Right atrium auricular region (tissue), 2 donors: ENCODE results near the gene IFITM10. TPM values are rescaled to one million over a fixed set of nuclear protein-coding genes. Genes with fewer than 3 reads are reported as not detected.

Source experiments
- DNase-seq: peaks from one replicate; pipeline ENCODE4 v3.0.0-alpha.2; 2019; ENCODE audit warnings: low spot score
- H3K27ac ChIP-seq, 2 donors: fragments of 200-600 bp; sonication (generic); 1 replicate in 1 of 2; 2 replicates in 1 of 2; pipeline ENCODE4 v1.5.1; 2016 to 2019
- H3K27me3 ChIP-seq, 2 donors: fragments of 200-600 bp; sonication (generic); one replicate each; pipeline versions ENCODE4 v1.5.1 to v1.6.0; 2017 to 2019
- H3K36me3 ChIP-seq: fragments of 200-600 bp; sonication (generic); one replicate; pipeline ENCODE4 v1.5.1; 2016
- H3K4me1 ChIP-seq, 2 donors: fragments of 200-600 bp; sonication (generic); one replicate each; pipeline versions ENCODE4 v1.5.1 to v1.6.0; 2017 to 2019
- H3K4me3 ChIP-seq, 2 donors: fragments of 200-600 bp; sonication (generic); 1 replicate in 1 of 2; 2 replicates in 1 of 2; pipeline ENCODE4 v1.5.1; 2017 to 2019; ENCODE audit warnings: mild to moderate bottlenecking in 1 of 2, moderate library complexity in 1 of 2
- H3K9me3 ChIP-seq, 2 donors: fragments of 200-600 bp; sonication (generic); one replicate each; pipeline ENCODE4 v1.5.1; 2019
- CTCF ChIP-seq, 2 donors: fragments of 200-600 bp; sonication (generic); IDR thresholded peaks; one replicate each; pipeline ENCODE4 v1.5.1; 2019; ENCODE audit warnings: antibody characterized with exemption in 2 of 2
- total RNA-seq, 2 donors: library from RNA; depleted of rRNA; stranded (reverse); fragments of >200 nt; gene quantifications; one replicate each; pipeline ENCODE4 v1.1.0, GENCODE V29; 2016

IFITM10 gene
- total RNA-seq, 2 donors from 2014 or later, result 0.37 to 0.47 TPM

DNA sequence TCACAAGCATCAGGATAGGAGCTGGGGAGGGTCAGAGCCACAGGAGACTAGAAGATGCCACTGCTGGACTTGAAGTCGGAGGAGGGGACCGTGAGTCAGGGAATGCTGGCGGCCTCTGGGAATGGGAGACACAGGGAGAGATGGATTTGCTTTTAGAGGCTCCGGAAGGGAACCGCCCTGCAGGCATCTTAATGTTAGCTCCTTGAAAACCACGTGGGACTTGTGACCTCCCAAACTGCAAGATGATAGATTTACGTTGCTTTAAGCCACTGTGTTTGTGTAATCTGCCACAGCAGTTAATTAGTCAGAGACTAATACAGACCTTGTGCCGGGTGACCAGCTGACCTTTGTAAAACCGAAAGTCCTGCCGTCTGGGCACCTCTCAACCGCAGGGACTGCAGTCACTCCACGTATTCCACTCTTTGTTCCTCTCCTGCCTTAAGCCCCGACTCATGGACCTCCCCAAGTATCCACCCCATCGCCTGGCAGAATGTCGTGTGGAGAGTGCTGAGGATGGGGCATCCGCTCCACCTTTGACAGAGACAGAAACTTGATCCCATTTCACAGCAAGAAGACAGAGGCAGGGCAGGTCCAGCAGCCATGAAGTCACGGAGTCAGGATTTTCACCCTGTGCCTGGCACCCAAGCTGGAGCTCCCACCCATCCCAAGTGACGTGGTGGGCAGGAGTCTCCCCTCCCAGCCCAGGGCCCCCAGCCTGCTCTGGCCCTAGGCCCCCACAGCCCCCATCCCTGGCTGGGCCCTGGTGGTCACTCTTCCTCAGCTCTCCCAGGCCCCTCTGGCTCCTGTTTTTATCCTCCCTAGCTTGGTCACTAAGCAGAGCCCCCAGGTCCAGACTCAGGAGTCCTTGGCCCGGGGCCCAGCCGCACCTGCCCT, 32.7 kb upstream of the IFITM10 start:
- DNase-seq, result no peak
- Histone ChIP-seq H3K36me3 (no peaks in the 10 kb centered on the region), H3K9me3 (no peaks in the 10 kb centered on the region), H3K4me1 (no peaks in the 10 kb centered on the region), H3K4me3 (no peak overlapping the region), H3K27me3 (no peaks in the 10 kb centered on the region), H3K27ac (no peak overlapping the region)
- TF ChIP-seq CTCF (IDR thresholded peaks at IDR 0.05), result no peak

DNA sequence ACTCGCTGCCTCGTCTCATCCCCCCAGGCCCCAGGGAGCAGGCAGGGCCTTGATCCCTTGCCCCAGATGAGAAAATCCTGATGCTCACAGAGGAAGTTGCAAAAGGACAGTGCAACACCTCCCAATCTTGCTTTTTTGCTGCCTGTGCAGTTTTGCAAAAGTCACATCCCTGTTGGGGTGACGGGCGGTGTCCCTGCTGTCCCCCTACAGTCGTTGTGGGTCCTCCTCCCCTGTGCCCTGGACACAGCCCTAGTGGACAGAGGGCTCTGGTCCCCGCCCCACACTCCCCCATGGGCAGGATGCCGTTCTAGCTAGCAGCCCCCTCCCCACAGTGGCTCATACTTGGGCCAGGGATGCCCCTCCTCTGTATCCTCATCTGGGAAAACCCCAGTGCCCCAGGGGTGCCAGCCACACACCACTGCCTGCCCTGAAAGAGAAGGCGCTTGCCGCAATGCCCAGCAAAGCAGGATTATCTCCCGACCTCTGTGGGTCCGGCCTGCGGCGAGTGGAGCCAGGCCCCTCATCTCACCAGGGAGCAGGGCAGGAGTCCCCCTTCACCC, 31.7 kb upstream of the IFITM10 start:
- no peaks in the 10 kb centered on the region for H3K36me3 ChIP-seq
- no peak overlapping the region for H3K27ac ChIP-seq
- H3K9me3 ChIP-seq, result no peaks in the 10 kb centered on the region
- TF ChIP-seq CTCF (IDR thresholded peaks at IDR 0.05), result no peak
- no peak for DNase-seq
- no peak overlapping the region for H3K4me3 ChIP-seq
- no peaks in the 10 kb centered on the region for H3K27me3 ChIP-seq
- H3K4me1 ChIP-seq, result no peaks in the 10 kb centered on the region

GRCh38 chr11:1781593-1781975, 31.2 kb upstream of the IFITM10 start:
- Histone ChIP-seq H3K36me3 (no peaks in the 10 kb centered on the region), H3K27ac (no peak overlapping the region), H3K27me3 (no peaks in the 10 kb centered on the region), H3K4me3 (no peak overlapping the region), H3K4me1 (no peaks in the 10 kb centered on the region), H3K9me3 (no peaks in the 10 kb centered on the region)
- no peak for TF ChIP-seq CTCF (IDR thresholded peaks at IDR 0.05)
- DNase-seq, result no peak

GRCh38 chr11:1780700-1781592, 30.6 kb upstream of the IFITM10 start:
- Histone ChIP-seq H3K4me3 (no peak overlapping the region), H3K27me3 (no peaks in the 10 kb centered on the region), H3K36me3 (no peaks in the 10 kb centered on the region), H3K9me3 (no peaks in the 10 kb centered on the region), H3K4me1 (no peaks in the 10 kb centered on the region), H3K27ac (no peak overlapping the region)
- TF ChIP-seq CTCF (IDR thresholded peaks at IDR 0.05), result no peak
- DNase-seq, result no peak

DNA sequence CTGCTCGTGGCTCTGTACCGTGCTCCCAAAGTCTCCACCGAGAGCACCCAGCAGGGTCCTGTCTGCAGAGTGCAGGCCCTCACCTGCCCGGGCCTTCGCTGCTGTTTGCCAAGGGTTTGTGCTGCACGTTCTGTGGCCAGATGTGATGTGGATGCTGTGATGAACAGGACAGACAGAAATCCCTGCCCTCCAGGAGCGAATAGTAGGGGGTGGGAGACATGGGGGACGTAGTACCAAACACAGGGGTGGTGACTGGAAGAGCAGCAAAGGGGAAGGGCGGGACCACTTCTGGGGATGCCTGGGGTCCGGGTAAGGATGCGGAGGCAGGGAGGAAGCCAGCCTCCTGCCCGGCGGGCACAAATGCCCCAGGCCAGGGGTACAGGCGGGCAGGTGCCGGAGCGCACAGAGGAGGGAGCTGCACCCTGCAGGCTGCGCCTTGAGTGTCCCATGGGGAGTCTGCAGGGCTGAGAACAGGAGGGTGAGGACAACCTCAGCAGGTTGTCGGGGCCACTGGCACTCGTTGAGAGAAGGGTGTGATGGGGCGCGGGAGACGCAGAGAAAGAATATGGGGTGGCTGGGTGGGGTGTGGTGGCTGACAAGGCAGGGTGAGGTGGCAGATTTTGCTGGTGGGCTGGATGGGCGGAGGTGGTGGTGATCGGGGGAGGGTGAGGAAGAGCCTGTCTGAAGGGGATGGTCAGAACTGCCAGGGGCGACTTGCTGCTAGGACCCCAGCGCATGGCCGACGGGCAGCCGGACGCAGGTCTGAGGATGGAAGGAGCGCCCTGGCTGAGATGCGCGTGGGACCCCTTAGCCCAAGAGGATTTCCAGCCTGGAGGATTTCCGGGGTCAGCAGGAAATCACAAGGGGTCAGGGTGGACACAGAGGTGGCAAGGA, 29.7 kb upstream of the IFITM10 start:
- Histone ChIP-seq H3K27me3 (no peaks in the 10 kb centered on the region), H3K36me3 (no peaks in the 10 kb centered on the region), H3K4me1 (no peaks in the 10 kb centered on the region), H3K9me3 (no peaks in the 10 kb centered on the region), H3K27ac (no peak overlapping the region), H3K4me3 (no peak overlapping the region)
- no peak for DNase-seq
- TF ChIP-seq CTCF (IDR thresholded peaks at IDR 0.05), result no peak
